Left ventricle myocardium inferior (tissue), 1 donor: Measurements from ENCODE around the gene SDR9C7. TPM values are rescaled to one million over a fixed set of nuclear protein-coding genes. Genes with fewer than 3 reads are reported as not detected.
"Not testable (repeated sequence)": the region's sequence is repeated elsewhere in the genome, so short reads cannot be mapped to it uniquely, and the experiment has no call there.

Source experiments
- DNase-seq: peaks from one replicate; pipeline ENCODE4 v3.0.0-alpha.2; 2020
- H3K27ac ChIP-seq: fragments of 200-600 bp; replicated peaks from 2 replicates; pipeline ENCODE4 v1.8.0; 2021
- H3K27me3 ChIP-seq: fragments of 200-600 bp; 2 replicates; pipeline ENCODE4 v1.8.0; 2021; ENCODE audit warnings: low read depth
- H3K36me3 ChIP-seq: fragments of 200-600 bp; 2 replicates; pipeline ENCODE4 v1.8.0; 2021
- H3K4me1 ChIP-seq: fragments of 200-600 bp; 2 replicates; pipeline ENCODE4 v1.8.0; 2021
- H3K4me3 ChIP-seq: fragments of 200-600 bp; 2 replicates; pipeline ENCODE4 v1.8.0; 2021; ENCODE audit warnings: mild to moderate bottlenecking, moderate library complexity
- H3K9me3 ChIP-seq: fragments of 200-600 bp; replicated peaks from 2 replicates; pipeline ENCODE4 v1.8.0; 2021
- CTCF ChIP-seq: fragments of 200-600 bp; IDR thresholded peaks from 2 replicates; pipeline ENCODE4 v1.8.0; 2021; ENCODE audit warnings: antibody characterized with exemption, mild to moderate bottlenecking, borderline replicate concordance
- intact Hi-C: fragments of 100-400 bp; cut with micrococcal nuclease; formaldehyde crosslinking; loops from one replicate; pipeline ENCODE4 v1.11.0; 2022
- total RNA-seq: library from RNA; stranded (reverse); fragmentation: NEBNext Ultra II Directional; extraction: Animal tissue kit (Norgen Biotek cat#: 25700); gene quantifications from one replicate; pipeline ENCODE4 v1.2.1, GENCODE V29; 2021
- donor health status: DM: no; HTN: yes; CAD: no; lungs with severe emphysema.

The SDR9C7 gene
- total RNA-seq, 1 donor from 2014 or later, result not detected

GRCh38 chr12:56921346-56921745 lies 12.9 kb downstream of the SDR9C7 start:
- no peaks in the 10 kb centered on the region for H3K27me3 ChIP-seq
- intact Hi-C loops, result no loop called here
- H3K27ac ChIP-seq, result no peak overlapping the region
- TF ChIP-seq CTCF, result no peak
- H3K36me3 ChIP-seq, result no peaks in the 10 kb centered on the region
- no peak for DNase-seq
- H3K9me3 ChIP-seq, result peaks cover 4% of the 10 kb centered on the region
- H3K4me3 ChIP-seq, result no peak overlapping the region
- H3K4me1 ChIP-seq, result no peaks in the 10 kb centered on the region

- DNase-seq, H3K4me1 ChIP-seq, H3K4me3 ChIP-seq, H3K27me3 ChIP-seq, intact Hi-C loops, H3K36me3 ChIP-seq, H3K27ac ChIP-seq, H3K9me3 ChIP-seq: not testable (repeated sequence)
Observed at GRCh38 chr12:56918139-56918538, 16.1 kb downstream of the SDR9C7 start.

GRCh38 chr12:56916996-56917333 lies 17.2 kb downstream of the SDR9C7 start:
- H3K4me3 ChIP-seq, result no peak overlapping the region
- intact Hi-C loops, result no loop called here

GRCh38 chr12:56916296-56916995 lies 17.8 kb downstream of the SDR9C7 start:
- peaks cover 4% of the 10 kb centered on the region for H3K9me3 ChIP-seq
- no peaks in the 10 kb centered on the region for H3K4me1 ChIP-seq
- no peak overlapping the region for H3K4me3 ChIP-seq
- H3K27ac ChIP-seq, result no peak overlapping the region
- H3K27me3 ChIP-seq, result no peaks in the 10 kb centered on the region
- intact Hi-C loops, result no loop called here
- DNase-seq, result no peak
- no peaks in the 10 kb centered on the region for H3K36me3 ChIP-seq
- no peak for TF ChIP-seq CTCF

More at GRCh38 chr12:56916996-56917333, 17.2 kb downstream of the SDR9C7 start:
- Histone ChIP-seq H3K9me3 (peaks cover 4% of the 10 kb centered on the region), H3K4me1 (no peaks in the 10 kb centered on the region), H3K27me3 (no peaks in the 10 kb centered on the region), H3K36me3 (no peaks in the 10 kb centered on the region), H3K27ac (no peak overlapping the region)
- no peak for TF ChIP-seq CTCF
- no peak for DNase-seq

- Histone ChIP-seq H3K4me1 (no peaks in the 10 kb centered on the region), H3K9me3 (peaks cover 7% of the 10 kb centered on the region), H3K4me3 (no peak overlapping the region), H3K27me3 (no peaks in the 10 kb centered on the region), H3K27ac (no peak overlapping the region), H3K36me3 (no peaks in the 10 kb centered on the region)
- intact Hi-C loops, result no loop called here
- TF ChIP-seq CTCF, result no peak
- no peak for DNase-seq
Observed at GRCh38 chr12:56914724-56915123, 19.5 kb downstream of the SDR9C7 start.

- H3K36me3 ChIP-seq, result no peaks in the 10 kb centered on the region
- intact Hi-C loops, result no loop called here
- H3K4me1 ChIP-seq, result no peaks in the 10 kb centered on the region
- no peak for TF ChIP-seq CTCF
- H3K27me3 ChIP-seq, result no peaks in the 10 kb centered on the region
- no peak overlapping the region for H3K27ac ChIP-seq
- H3K9me3 ChIP-seq, result peaks cover 12% of the 10 kb centered on the region
- no peak for DNase-seq
- H3K4me3 ChIP-seq, result no peak overlapping the region
Observed at GRCh38 chr12:56914256-56914655, 20.0 kb downstream of the SDR9C7 start.

GRCh38 chr12:56909403-56909802 lies 24.8 kb downstream of the SDR9C7 start:
- H3K27me3 ChIP-seq, H3K36me3 ChIP-seq, DNase-seq, H3K27ac ChIP-seq, intact Hi-C loops, H3K4me3 ChIP-seq, H3K4me1 ChIP-seq: not testable (repeated sequence)
- H3K9me3 ChIP-seq, result peaks cover 11% of the 10 kb centered on the region
